ENCODE measurements around the gene LRCOL1.

The LRCOL1 gene

DNA sequence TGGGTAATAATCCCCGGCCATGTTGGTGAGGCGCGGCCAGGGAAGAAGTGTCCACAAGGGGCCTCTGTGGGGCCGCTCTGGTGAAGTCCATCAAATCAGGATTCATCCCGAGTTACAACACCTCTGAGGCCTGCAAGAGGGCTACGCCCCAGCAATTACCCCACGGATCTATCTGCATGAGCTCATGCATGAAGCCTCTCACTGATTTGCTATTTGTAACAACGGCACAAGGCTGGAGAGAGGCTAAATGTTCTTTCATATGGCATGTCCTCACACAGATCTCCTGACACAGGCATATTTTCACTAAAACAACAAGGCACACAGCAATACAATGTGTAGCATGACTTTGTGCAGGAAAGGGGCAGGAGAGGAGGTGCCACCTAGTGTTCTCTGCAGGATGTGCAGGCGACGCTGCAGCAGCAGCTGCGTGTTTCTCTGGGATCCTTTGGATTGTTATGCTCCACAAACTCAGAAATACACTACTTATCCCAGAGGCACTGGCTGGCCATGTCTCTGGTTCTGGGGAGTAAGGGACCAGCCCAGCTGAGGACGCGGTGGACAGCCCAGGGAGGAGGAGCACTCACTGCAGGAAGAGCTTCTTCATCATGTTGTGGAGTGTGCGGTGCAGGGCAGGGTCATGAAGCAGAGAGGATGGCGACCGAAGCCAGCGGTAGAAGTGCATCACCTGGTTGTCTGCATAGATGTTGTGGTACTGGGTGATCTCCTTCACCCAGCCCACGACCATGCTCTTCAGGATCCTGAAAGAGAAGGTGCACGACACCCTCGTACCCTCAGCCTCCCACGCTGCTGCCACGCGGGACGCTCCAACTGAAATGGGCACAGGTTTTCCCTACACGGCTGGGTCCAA, 28.4 kb upstream of the LRCOL1 start:
- intact Hi-C loops (cut with DNase I), result no loop called here

DNA sequence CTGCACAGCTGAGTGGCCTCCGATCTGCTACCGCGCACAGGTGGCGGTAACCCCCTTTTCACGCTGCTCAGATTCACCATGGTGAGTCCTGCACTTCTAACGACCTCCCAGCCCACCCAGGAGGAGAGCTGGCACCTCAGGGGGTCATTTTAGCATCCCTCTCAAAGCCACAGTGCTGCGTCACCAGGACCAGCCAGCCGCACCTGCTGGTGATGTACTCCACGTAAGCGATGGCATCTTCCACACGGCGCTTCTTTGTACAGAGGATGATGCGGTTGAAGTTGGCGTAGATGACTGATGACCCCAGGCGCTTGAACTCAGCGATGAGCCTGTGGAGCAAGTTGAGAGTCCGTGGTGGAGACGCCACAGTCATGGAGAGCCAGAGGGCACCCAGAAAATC, 27.4 kb upstream of the LRCOL1 start:
- intact Hi-C loops (cut with DNase I), result no loop called here
- DNase-seq, result no peak

More for the DNA sequence above, 28.4 kb upstream of the LRCOL1 start:
- DNase-seq, result peak in 37 of 42 donors; percentile 9 to 66 (median 42)

DNA sequence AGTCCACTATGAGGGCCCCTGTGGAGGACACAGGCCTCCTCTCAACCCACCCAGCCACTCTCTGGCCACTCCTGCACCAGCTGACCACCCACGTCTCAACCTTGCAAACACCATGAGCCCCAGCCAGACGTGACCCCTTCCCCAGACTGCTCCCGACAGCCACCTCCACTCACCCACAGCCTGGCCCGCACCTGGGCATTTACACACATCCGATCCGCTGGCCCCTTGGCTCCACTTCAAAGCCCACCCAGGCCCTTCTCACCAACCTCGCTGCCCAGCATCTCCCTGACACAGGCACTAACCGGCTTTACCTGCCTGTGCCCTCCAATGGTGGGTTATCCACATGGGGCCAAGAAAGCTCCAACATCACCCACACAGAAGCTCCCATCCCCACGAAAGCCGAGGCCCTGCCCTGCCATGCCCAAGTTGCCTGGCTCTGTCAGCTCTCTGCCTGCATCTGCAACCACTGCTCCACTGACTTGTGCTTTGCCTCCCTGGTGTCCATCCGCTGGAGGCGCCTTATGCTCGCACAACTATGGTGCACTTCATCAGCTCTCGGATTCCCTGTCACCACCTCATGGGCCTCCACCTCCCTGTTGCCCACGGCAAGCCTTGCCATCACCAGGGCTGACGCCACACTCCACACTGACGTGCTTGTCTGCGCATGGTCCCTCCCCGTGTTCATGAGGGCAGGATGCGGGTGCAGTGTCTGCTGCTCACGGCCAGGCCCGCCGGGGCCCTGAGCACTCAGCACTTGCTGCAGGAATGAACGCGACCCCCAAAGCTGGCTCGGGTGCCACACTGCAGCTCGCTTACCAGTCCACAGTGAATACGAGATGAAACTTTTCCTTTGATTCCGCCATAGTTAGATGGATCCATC, 24.9 kb upstream of the LRCOL1 start:
- no peak for DNase-seq
- intact Hi-C loops (cut with DNase I), result no loop called here

DNA sequence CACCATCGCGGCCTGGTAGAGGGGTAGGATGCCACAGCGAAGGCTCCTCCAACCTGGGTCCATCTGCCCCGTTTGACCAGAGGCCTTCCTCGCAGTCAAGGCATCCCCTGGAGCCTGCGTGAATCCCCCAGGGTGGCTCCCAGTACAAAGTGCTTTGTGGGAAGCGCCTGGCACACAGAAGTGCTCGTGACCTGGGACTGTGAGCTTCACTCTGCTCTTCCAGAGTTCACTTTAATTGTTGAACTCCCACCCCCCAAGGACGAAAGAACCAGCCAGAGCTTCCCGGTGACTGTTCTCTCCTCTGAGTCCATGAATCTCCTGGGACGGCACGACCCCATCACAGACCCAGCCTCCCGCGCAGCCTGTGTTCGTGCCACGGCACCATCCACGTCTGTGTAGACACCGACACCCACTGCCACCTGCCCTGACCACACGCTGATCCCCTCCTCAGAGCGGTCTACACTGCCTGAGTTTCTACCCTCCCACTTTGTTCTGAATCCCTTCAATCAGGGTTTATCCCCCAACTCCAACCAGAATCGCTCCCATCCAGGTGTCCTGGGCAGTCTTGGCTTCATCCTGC, 24.1 kb upstream of the LRCOL1 start:
- intact Hi-C loops (cut with DNase I), result no loop called here

DNA sequence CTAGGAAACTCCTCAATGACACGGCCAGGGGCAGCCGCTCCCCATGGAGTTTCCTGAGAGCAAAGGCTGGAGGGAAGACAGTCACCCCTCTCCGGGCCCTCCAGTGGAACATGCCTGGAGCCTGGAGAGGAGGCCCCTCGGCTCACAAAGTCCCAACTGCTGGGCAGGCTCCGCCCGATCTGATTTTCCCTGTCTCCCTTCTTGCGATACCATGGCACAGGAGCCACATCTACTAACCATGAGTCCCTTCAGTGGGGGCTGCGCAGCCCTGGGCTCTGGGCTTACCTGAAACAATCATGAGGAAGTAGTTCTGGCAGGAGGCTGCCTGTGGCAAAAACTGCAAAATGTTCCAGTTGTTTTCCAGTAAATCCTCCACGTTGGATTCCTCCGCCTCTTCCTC, 23.5 kb upstream of the LRCOL1 start:
- intact Hi-C loops (cut with DNase I), result no loop called here
- DNase-seq, result no peak

More for the DNA sequence above, 24.1 kb upstream of the LRCOL1 start:
- DNase-seq, result no peak

DNA sequence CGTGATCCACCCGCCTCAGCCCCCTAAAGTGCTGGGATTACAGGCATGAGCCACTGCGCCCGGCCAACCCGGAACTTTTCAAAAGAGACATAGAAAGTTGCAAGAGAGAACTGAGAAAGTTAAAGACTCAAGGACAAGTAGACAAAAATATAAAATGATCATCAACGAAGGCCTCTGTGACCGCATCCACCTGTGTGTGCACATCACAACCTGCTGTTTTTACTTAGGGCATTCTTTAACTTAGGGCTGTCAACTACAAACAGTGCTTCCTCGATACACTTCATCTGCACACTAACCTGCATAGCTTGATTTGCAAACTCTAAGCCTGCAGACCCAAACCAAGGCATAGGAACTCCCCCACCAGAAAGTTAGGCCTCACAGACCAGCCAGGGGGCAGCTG, 23.0 kb upstream of the LRCOL1 start:
- intact Hi-C loops (cut with DNase I), result no loop called here

DNA sequence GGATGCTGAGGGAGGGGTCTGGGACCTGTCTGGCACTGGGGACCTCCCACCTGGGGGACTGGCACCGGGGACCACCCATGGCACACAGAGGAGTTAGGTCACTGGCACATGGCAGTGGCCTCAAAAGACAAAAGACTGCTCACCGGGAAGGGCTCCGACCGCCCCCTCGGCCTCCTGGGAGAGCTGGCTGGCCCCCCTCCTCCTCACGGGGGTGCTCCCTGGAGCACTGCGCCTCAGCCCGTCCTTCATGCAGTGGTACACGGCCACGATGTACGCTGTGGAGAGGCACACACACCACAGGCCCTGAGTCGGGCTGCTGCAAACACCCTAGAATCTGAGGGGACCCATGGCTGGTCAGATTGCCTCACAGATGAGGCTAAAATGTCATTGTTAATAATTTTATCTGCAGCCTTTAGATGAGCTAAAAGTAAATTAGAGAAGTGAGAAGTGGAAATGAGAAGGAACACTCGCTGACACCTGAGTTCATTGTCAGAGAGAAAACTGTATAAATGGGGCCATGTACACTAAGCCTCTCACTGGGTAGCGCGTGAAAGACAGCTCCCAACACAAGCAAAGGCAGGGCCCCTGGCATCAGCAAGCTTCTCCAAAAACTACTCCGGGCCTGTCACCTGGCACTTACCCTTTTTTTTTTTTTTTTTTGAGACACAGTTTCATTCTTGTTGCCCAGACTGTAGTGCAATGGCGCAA, 22.3 kb upstream of the LRCOL1 start:
- DNase-seq, result peak in 1 of 42 donors; percentile 24
- intact Hi-C loops (cut with DNase I), result no loop called here

More for the DNA sequence above, 23.0 kb upstream of the LRCOL1 start:
- DNase-seq, result no peak

DNA sequence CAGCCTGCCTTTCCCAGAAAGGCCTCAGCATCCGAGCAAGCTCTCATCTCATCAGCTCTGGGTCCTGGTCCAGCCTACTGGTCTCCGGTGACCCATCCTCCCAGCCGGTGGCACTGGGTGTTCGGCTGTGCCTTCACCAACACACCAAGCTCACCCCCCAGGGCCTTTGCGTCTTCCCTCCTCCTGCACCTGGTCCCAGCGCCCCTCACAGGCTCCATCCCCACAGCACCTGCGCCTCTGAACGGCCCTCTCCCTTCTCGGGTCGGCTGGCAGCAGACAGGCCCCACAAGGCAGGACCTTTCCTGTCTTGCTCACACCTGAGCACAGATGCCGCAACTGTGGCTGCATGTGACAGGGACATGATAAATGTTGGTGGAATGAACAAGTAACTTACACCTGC, 21.3 kb upstream of the LRCOL1 start:
- DNase-seq, result peak in 1 of 42 donors; percentile 27
- intact Hi-C loops (cut with DNase I), result no loop called here

DNA sequence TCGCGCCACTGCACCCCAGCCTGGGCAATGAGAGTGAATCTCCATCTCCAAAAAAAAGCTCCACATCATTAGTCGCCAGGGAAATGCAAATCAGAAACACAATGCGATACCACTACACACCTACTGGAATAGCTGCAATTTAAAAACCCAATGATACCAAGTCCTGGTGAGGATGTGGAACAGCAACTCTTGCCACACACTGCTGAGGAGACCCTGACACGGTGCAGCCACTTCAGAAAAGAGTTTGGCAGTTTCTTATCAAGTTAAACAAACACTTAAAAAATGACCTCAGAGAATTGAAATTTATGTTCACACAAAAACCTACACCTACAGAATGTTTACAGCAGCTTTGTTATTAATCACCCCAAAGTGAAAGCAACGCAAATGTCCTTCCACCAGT, 20.3 kb upstream of the LRCOL1 start:
- peak in 1 of 42 donors; percentile 9 for DNase-seq
- intact Hi-C loops (cut with DNase I), result no loop called here

DNA sequence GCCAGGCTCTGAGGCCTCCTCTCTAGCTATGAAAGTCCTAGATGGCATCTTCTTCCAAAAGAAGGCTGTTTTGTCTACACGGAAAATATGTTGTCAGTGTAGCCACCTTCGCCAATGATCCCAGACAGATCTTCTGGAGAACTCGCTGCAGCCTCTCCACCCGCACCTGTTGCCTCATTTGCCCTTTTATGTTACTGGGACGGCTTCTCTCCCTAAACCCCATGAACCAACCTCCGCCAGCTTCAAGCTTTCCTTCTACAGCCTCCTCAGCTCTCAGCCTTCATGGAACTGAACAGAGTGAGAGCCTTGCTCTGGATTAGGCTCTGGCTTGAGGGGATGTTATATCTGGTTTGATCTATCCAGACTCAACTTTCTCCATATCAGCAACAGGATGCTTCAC, 18.9 kb upstream of the LRCOL1 start:
- intact Hi-C loops (cut with DNase I), result no loop called here

DNA sequence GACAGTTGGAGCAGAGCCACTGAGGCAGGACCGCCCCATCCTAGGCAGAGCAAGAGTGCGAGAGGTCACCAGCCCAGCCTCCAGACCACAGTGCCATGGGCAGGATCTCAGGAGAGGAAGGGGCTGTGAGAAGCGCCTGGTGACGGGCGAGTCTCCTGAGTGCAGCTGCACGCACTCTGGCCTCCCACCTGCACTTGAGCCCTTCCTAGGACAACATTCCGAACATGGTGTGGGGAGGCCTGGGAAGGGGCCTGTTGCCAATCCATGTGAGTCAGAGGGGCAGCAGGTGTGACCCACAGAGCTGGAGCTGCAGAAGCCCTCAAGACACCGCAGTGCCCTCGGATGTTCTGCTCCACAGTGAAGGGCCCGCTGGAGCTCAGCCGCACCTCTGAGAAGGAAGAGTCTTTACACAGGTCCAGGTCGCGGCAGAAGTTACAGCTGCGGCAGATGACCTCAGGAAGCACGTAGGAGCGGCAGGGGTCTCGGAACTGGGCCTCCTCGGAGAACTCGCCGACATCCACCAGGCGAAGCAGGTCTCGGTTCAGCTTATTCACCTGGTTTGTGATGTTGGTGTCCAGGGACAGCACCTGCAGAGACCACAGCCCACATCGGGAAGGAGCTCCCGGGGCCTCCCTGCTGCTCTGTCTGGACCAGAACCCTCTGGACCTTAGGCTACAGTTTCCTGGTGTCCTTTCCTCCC, 15.5 kb upstream of the LRCOL1 start:
- DNase-seq, result no peak

More for the DNA sequence above, 18.9 kb upstream of the LRCOL1 start:
- DNase-seq, result no peak

DNA sequence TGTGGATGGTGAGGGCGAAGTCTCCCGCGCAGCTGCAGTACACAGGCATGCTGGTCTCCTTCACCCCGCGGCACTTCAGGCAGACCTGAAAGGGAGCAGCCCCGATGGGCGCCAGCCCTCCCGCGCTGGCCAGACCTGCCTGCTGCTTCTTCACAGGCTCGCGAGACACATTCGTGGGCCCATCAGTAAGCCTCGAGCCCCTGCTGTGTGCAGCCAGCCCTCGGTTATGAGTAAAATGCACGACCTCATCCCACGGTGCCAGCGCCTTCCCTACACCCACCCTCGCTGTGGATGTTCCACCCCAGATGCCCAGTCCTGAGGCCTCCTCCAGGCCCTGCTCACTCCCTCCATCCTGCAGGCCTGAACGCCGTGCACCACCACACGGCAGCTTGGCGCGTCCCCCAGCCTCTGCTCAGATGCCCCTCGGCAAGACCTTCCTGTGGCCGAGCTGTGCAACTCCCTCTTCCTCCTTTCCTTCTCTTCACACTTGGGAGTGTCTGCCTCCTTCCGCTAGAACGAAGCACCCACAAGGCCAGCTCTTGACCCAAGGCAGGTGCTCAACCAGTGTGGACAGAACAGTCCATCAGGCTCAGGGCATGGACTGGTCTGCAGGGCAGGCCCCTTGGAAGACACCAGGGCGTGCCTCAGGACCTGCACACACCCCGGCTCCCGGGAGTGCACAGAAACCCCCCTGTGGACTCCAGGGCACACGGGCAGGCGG, 14.7 kb upstream of the LRCOL1 start:
- intact Hi-C loops (cut with DNase I), result no loop called here
- DNase-seq, result no peak

More for the DNA sequence above, 15.5 kb upstream of the LRCOL1 start:
- intact Hi-C loops (cut with DNase I), result no loop called here

DNA sequence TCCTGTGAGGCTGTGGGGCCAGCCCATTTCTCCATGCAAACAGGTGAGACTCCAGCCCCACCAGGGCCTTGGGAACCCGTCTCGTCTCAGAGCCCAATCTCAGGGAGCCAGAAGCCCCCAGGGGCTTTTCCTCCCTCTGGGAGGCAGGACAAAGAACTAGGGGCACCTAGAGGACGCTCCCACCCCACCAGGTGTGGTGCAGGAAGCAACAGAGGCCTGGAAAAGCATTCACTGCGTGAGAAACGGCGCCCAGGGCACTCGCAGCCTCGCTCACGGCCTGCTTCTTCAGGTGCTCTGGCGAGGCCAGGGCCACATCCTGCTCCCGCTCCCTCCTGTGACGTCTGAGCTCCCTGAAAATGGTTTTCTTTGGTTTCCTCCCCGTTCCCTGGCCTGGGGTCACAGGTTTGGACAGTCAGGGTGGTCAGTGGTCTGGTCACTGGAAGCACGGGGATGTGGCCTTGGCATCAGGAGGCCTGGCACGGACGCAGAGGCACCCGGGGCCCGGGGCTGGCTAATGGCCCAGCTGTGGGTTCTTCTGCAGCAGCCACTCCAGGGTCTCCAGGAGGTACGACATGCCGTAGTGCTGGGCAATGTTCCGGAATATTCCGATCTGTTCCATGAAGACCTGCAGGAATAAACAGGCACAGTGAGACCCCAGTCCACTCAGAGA, 13.9 kb upstream of the LRCOL1 start:
- intact Hi-C loops (cut with DNase I), result no loop called here
- DNase-seq, result no peak

DNA sequence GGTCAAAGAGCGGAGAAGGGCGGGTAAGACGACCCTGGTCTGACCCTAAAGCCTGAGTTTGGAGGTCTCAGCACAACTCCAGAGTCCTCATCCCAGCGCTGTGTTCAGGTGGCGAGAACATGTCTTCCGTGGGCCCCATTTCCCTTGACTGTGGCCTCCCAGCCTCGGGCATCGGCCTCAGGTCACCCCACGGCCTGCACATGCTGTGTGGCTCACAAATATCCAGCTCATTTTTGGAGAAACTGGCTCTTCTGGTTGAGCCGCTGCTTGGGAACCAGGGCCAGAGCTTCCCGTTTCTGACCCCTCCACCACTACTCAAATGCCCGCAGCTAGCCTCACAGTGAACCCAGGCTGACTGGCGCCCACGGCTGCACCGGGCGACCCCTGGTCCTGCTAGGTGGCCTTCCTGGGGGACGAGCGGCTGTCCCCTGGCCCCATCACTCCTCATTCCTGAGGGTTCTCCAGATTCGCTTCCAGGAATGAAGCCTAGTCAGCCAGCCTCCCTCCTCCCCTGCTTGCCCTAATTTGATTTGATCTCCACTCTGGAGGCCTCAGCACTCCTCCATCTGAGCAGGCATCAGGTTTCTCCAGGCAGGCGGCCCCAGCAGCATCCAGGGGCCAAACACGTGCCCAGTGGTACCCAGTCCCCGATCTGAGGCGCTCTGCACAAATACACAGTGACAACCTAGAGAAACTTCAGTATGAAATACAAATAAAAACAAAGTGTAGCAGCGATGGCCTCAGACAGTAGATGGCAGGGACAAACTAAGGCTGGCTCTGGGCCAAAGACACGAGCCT, 12.9 kb upstream of the LRCOL1 start:
- DNase-seq, result no peak
- intact Hi-C loops (cut with DNase I), result no loop called here

DNA sequence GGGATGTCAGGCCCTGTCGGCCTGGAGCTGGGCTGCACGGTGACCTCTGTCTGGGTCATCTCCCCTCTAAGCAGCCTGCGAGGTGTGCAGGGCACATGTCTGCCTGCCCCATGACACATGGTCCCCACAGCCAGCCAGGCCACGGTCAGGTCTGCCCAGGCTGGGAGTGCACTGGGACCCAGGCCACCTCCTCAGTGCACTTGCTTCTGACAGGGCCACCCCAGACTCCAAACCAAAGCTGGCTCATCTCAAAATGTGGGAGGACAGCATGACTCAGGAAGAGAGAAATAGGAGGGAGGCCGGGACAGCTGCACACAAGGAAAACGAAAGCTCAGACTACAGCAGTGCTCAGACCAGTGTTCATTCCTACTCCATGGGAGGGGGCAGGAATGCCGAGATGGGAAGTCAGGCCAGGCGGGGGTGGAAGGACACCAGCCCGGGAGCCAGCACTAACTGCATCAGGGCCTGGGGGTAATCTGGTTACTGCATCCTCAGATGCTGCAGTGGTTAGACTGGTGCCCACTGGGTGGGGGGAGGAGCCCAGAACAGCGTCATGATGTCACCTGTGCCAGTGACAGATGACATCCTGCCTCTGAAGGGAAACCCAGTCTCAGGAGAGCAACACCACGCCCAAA, 12.2 kb upstream of the LRCOL1 start:
- DNase-seq, result peak in 31 of 42 donors; percentile 16 to 79 (median 44)
- intact Hi-C loops (cut with DNase I), result no loop called here

Measured in head of caudate nucleus (tissue), 42 donors.